HCT116 (cell line): ENCODE data around the gene DDA1. TPM values are rescaled to one million over a fixed set of nuclear protein-coding genes. Genes with fewer than 3 reads are reported as not detected.

Source experiments
- ATAC-seq: fragments of 200-7000 bp; cut with Tn5 transposase; 2 replicates; pipeline ENCODE4 v1.9.1; 2020; ENCODE audit warnings: mild to moderate bottlenecking, moderate library complexity
- BruUV-seq: library from RNA; stranded (reverse); fragments of 400-500 nt; replicated peaks from 2 replicates; lab custom pipeline; 2021; lab: Mats Ljungman, UMichigan
- CTCF ChIA-PET: fragments of 300-600 bp; sonication (Branson Sonifier 250); formaldehyde crosslinking; loops from one replicate; lab custom pipeline; 2021; ENCODE audit warnings: antibody characterized with exemption; lab: Charles Lee
- POLR2A ChIA-PET: fragments of 300-600, 350-600 bp; sonication (Branson Sonifier 250); formaldehyde crosslinking; loops from one replicate; lab custom pipeline; 2021; ENCODE audit warnings: antibody characterized with exemption; lab: Charles Lee
- RAD21 ChIA-PET, 2 experiments: fragments of 300-600 bp; sonication (Branson Sonifier 250); formaldehyde crosslinking; loops; one replicate each; lab custom pipeline; 2023; ENCODE audit warnings: low total read pairs in 2 of 2; ENCODE audit not compliant: uncharacterized antibody in 2 of 2, unreplicated experiment in 2 of 2, low non-redundant PET in 1 of 2; lab: Charles Lee
- DNase-seq: peaks from one replicate; pipeline ENCODE4 v3.0.0-alpha.2; 2010; ENCODE audit warnings: low read depth, low spot score
- H2AFZ ChIP-seq: fragments of 200-600 bp; shearing (Covaris generic), sonication (generic); 2 replicates; pipeline ENCODE4 v1.6.1; 2017; ENCODE audit warnings: low read depth, mixed run types, mixed read lengths, antibody characterized with exemption, low read length; ENCODE audit not compliant: poor library complexity, severe bottlenecking
- H3K27ac ChIP-seq: 2 replicates; pipeline ENCODE4 v1.5.1; 2012; ENCODE audit warnings: low read depth, low read length
- H3K27me3 ChIP-seq: fragments of 200-600 bp; sonication (generic); 2 replicates; pipeline ENCODE4 v1.6.1; 2016; ENCODE audit warnings: mixed run types, low read length, mixed read lengths; ENCODE audit not compliant: insufficient read depth
- H3K36me3 ChIP-seq, 2 experiments: fragments of 200-500 bp in 1 of 2; fragments of 200-600 bp in 1 of 2; sonication (Bioruptor generic) in 1 of 2; sonication (generic) in 1 of 2; 2 replicates each; pipeline versions ENCODE4 v1.5.1 to v1.6.1; 2014 to 2016; ENCODE audit warnings: low read length in 2 of 2, inconsistent platforms in 1 of 2, mixed read lengths in 1 of 2, mixed run types in 1 of 2; ENCODE audit not compliant: insufficient read depth in 2 of 2, control insufficient read depth in 1 of 2
- H3K4me1 ChIP-seq, 2 experiments: fragments of 200-600 bp in 1 of 2; sonication (generic) in 1 of 2; 2 replicates each; pipeline versions ENCODE4 v1.5.1 to v1.6.1; 2012 to 2017; ENCODE audit warnings: low read length in 2 of 2, inconsistent platforms in 1 of 2, mild to moderate bottlenecking in 1 of 2, mixed read lengths in 1 of 2, mixed run types in 1 of 2, moderate library complexity in 1 of 2; ENCODE audit not compliant: insufficient read depth in 2 of 2, control insufficient read depth in 1 of 2
- H3K4me2 ChIP-seq: fragments of 200-600 bp; sonication (generic); 2 replicates; pipeline ENCODE4 v1.6.1; 2017; ENCODE audit warnings: mixed run types, low read length, mixed read lengths
- H3K4me3 ChIP-seq, 2 experiments: fragments of 200-600 bp in 1 of 2; sonication (generic) in 1 of 2; replicated peaks in 1 of 2; 2 replicates each; pipeline ENCODE4 v1.5.1; 2011 to 2016; ENCODE audit warnings: low read length in 2 of 2, control low read depth in 1 of 2, low read depth in 1 of 2, mild to moderate bottlenecking in 1 of 2, mixed read lengths in 1 of 2, mixed run types in 1 of 2
- H3K79me2 ChIP-seq: fragments of 200-600 bp; sonication (generic); 2 replicates; pipeline ENCODE4 v1.6.1; 2017; ENCODE audit warnings: mild to moderate bottlenecking, mixed run types, low read length, moderate library complexity, mixed read lengths; ENCODE audit not compliant: insufficient read depth
- H3K9ac ChIP-seq: fragments of 200-600 bp; sonication (generic); 2 replicates; pipeline ENCODE4 v1.6.1; 2016; ENCODE audit warnings: low read length, mixed read lengths
- H3K9me2 ChIP-seq: fragments of 200-600 bp; sonication (generic), shearing (Covaris generic); 2 replicates; pipeline ENCODE4 v1.6.1; 2017; ENCODE audit warnings: mixed run types, mild to moderate bottlenecking, moderate library complexity; ENCODE audit not compliant: insufficient read depth
- H3K9me3 ChIP-seq, 2 experiments: fragments of 200-500 bp in 1 of 2; fragments of 200-600 bp in 1 of 2; sonication (Bioruptor generic) in 1 of 2; sonication (generic) in 1 of 2; 2 replicates each; pipeline ENCODE4 v1.6.1; 2014 to 2017; ENCODE audit warnings: low read length in 2 of 2, mixed read lengths in 2 of 2, inconsistent platforms in 1 of 2, low read depth in 1 of 2, mild to moderate bottlenecking in 1 of 2, mixed run types in 1 of 2, moderate library complexity in 1 of 2; ENCODE audit not compliant: control insufficient read depth in 1 of 2, insufficient read depth in 1 of 2
- H4K20me1 ChIP-seq: fragments of 200-600 bp; sonication (generic), shearing (Covaris generic); 2 replicates; pipeline ENCODE4 v1.6.1; 2017; ENCODE audit warnings: mixed run types, mild to moderate bottlenecking, moderate library complexity; ENCODE audit not compliant: insufficient read depth
- CBX3 ChIP-seq: IDR thresholded peaks from 2 replicates; pipeline ENCODE4 v1.6.1; 2012; ENCODE audit warnings: low read depth
- EZH2phosphoT487 ChIP-seq: fragments of 200-600 bp; IDR thresholded peaks from 2 replicates; pipeline ENCODE4 v1.6.1; 2018; ENCODE audit warnings: antibody characterized with exemption, borderline replicate concordance
- POLR2AphosphoS5 ChIP-seq: IDR thresholded peaks from 2 replicates; pipeline ENCODE4 v1.6.1; 2011; ENCODE audit warnings: mild to moderate bottlenecking, low read depth, low read length, moderate library complexity
- RAD21 ChIP-seq: IDR thresholded peaks from 2 replicates; pipeline ENCODE4 v1.6.1; 2012; ENCODE audit warnings: low read depth, mild to moderate bottlenecking
- intact Hi-C: fragments of 100-400 bp; cut with micrococcal nuclease; formaldehyde crosslinking; loops from 2 replicates; pipeline ENCODE4 v1.10.0; 2022
- total RNA-seq: library from RNA; stranded (reverse); gene quantifications from one replicate; pipeline ENCODE4 v1.2.1, GENCODE V29; 2021; ENCODE audit not compliant: unreplicated experiment
- TF ChIP-seq, protein P1 (sequence below): IDR thresholded peaks from 2 replicates; pipeline ENCODE4 v1.6.1; 2011; ENCODE audit warnings: mild to moderate bottlenecking, low read length, moderate library complexity; ENCODE audit not compliant: insufficient replicate concordance; ENCODE audit errors: extremely low read depth
- TF ChIP-seq, protein P2 (sequence below), 3 experiments: fragments of 200-600 bp in 1 of 3; sonication (generic) in 1 of 3; IDR thresholded peaks in 2 of 3; conservative IDR thresholded peaks in 1 of 3; 2 replicates each; pipeline ENCODE4 v1.5.1; 2012 to 2017; ENCODE audit warnings: low read depth in 2 of 3, low read length in 2 of 3, antibody characterized with exemption in 1 of 3, borderline replicate concordance in 1 of 3, control low read depth in 1 of 3, mild to moderate bottlenecking in 1 of 3, mixed read lengths in 1 of 3, mixed run types in 1 of 3, moderate library complexity in 1 of 3; ENCODE audit not compliant: insufficient read depth in 1 of 3

Gene DDA1
- total RNA-seq, 1 experiment from 2014 or later = 68.6 TPM

DNA sequence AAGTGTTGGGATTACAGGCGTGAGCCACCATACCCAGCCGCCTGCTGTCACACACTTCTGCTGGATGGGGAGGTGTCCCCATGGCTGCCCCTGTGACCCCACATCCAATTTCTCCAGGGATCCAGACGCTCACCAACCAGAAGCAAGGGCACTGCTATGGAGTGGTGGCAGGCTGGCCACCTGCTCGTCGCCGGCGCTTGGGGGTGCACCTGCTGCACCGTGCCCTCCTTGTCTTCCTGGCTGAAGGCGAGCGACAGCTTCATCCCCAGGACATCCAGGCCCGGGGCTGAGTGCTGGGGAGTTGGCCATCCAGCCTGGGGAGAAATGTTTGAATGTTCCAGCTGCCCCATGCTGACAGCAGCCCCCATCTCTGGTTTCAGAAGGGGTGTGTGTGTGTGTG lies 23.1 kb upstream of the DDA1 start:
- no peaks in the 10 kb centered on the region for H3K9me3 ChIP-seq
- no peaks in the 10 kb centered on the region for H3K27me3 ChIP-seq
- peaks cover 0 to 6% of the 10 kb centered on the region in 2 experiments; a peak in 1 of 4 replicates for H3K36me3 ChIP-seq
- no peak overlapping the region for H3K9ac ChIP-seq
- ChIA-PET POLR2A (no interaction called here), CTCF (interaction anchor here (0.6 kb wide), 1 partner anchor 218 kb away, joined by 3 read pairs; no protein-coding TSS in a partner anchor), RAD21 (no interaction called here)
- no peak for ATAC-seq
- no peaks in the 10 kb centered on the region for H4K20me1 ChIP-seq
- no TSS peak for BruUV-seq
- DNase-seq = no peak
- TF ChIP-seq, protein P1, sequence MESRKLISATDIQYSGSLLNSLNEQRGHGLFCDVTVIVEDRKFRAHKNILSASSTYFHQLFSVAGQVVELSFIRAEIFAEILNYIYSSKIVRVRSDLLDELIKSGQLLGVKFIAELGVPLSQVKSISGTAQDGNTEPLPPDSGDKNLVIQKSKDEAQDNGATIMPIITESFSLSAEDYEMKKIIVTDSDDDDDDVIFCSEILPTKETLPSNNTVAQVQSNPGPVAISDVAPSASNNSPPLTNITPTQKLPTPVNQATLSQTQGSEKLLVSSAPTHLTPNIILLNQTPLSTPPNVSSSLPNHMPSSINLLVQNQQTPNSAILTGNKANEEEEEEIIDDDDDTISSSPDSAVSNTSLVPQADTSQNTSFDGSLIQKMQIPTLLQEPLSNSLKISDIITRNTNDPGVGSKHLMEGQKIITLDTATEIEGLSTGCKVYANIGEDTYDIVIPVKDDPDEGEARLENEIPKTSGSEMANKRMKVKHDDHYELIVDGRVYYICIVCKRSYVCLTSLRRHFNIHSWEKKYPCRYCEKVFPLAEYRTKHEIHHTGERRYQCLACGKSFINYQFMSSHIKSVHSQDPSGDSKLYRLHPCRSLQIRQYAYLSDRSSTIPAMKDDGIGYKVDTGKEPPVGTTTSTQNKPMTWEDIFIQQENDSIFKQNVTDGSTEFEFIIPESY = no peak
- TF ChIP-seq EZH2phosphoT487 = no peak
- no peak for TF ChIP-seq POLR2AphosphoS5
- TF ChIP-seq RAD21 = no peak
- TF ChIP-seq, protein P2, sequence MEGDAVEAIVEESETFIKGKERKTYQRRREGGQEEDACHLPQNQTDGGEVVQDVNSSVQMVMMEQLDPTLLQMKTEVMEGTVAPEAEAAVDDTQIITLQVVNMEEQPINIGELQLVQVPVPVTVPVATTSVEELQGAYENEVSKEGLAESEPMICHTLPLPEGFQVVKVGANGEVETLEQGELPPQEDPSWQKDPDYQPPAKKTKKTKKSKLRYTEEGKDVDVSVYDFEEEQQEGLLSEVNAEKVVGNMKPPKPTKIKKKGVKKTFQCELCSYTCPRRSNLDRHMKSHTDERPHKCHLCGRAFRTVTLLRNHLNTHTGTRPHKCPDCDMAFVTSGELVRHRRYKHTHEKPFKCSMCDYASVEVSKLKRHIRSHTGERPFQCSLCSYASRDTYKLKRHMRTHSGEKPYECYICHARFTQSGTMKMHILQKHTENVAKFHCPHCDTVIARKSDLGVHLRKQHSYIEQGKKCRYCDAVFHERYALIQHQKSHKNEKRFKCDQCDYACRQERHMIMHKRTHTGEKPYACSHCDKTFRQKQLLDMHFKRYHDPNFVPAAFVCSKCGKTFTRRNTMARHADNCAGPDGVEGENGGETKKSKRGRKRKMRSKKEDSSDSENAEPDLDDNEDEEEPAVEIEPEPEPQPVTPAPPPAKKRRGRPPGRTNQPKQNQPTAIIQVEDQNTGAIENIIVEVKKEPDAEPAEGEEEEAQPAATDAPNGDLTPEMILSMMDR (IDR thresholded peaks at IDR 0.05 in 2 of 3, conservative IDR thresholded peaks at IDR 0.05 in 1 of 3; ENCODE audit: borderline replicate concordance in 1 of 3, insufficient read depth in 1 of 3, low read depth in 2 of 3, low read length in 2 of 3) = no peak
- TF ChIP-seq CBX3 = no peak
- intact Hi-C loops = no loop called here
- H3K27ac ChIP-seq = no peak overlapping the region
- H3K9me2 ChIP-seq = no peaks in the 10 kb centered on the region
- no peak overlapping the region for H3K4me3 ChIP-seq
- peaks cover 12% of the 10 kb centered on the region; the same call in 1 of the 2 replicates for H3K79me2 ChIP-seq
- no peak overlapping the region for H2AFZ ChIP-seq
- H3K4me2 ChIP-seq = no peak overlapping the region
- H3K4me1 ChIP-seq = peaks cover 0 to 40% of the 10 kb centered on the region in 2 experiments; a peak in 2 of 4 replicates
